WTC11 (cell line): ENCODE results near the gene SHANK3. TPM values are rescaled to one million over a fixed set of nuclear protein-coding genes. Genes with fewer than 3 reads are reported as not detected.

ENCODE experiments used
- ATAC-seq: fragments of 200-7000 bp; cut with Tn5 transposase; 2 replicates; pipeline ENCODE4 v1.10.0; 2021; ENCODE audit warnings: mild to moderate bottlenecking, moderate library complexity
- CTCF ChIA-PET: fragments of 300-600 bp; sonication (Branson Sonifier 250); formaldehyde crosslinking; loops from one replicate; lab custom pipeline; 2021; ENCODE audit warnings: antibody characterized with exemption; lab: Charles Lee
- POLR2A ChIA-PET: fragments of 350-600 bp; sonication (Branson Sonifier 250); formaldehyde crosslinking; loops from one replicate; lab custom pipeline; 2021; ENCODE audit warnings: antibody characterized with exemption; lab: Charles Lee
- DNase-seq: peaks from one replicate; pipeline ENCODE4 v3.0.0; 2021; ENCODE audit warnings: low spot score
- H3K27ac Mint-ChIP-seq: 2 replicates; pipeline ENCODE4 v1.8.0; 2021; ENCODE audit warnings: mixed read lengths
- H3K27me3 Mint-ChIP-seq: 2 replicates; pipeline ENCODE4 v1.8.0; 2021; ENCODE audit warnings: low read depth, mild to moderate bottlenecking, moderate library complexity, mixed read lengths
- H3K36me3 Mint-ChIP-seq: 2 replicates; pipeline ENCODE4 v1.8.0; 2021; ENCODE audit warnings: mixed read lengths
- H3K4me1 Mint-ChIP-seq: 2 replicates; pipeline ENCODE4 v1.8.0; 2022; ENCODE audit warnings: mixed read lengths
- H3K4me3 Mint-ChIP-seq: 2 replicates; pipeline ENCODE4 v1.8.0; 2021; ENCODE audit warnings: mild to moderate bottlenecking, moderate library complexity, mixed read lengths
- H3K9me3 Mint-ChIP-seq: 2 replicates; pipeline ENCODE4 v1.8.0; 2021; ENCODE audit warnings: mixed read lengths
- ATF3 ChIP-seq: sonication (generic); formaldehyde crosslinking; conservative IDR thresholded peaks from 2 replicates; pipeline ENCODE4 v1.8.1; 2022; ENCODE audit warnings: mild to moderate bottlenecking, missing genetic modification reagents
- E2F1 ChIP-seq: sonication (generic); formaldehyde crosslinking; IDR thresholded peaks from 2 replicates; pipeline ENCODE4 v1.8.0; 2022; ENCODE audit warnings: mild to moderate bottlenecking, missing genetic modification reagents
- FOXK1 ChIP-seq: sonication (generic); formaldehyde crosslinking; IDR thresholded peaks from 2 replicates; pipeline ENCODE4 v1.8.0; 2022; ENCODE audit warnings: mild to moderate bottlenecking, moderate library complexity, missing genetic modification reagents
- FOXP4 ChIP-seq: sonication (generic); formaldehyde crosslinking; IDR thresholded peaks from 2 replicates; pipeline ENCODE4 v1.8.0; 2022; ENCODE audit warnings: mild to moderate bottlenecking, missing genetic modification reagents
- IRF1 ChIP-seq: sonication (generic); formaldehyde crosslinking; IDR thresholded peaks from 2 replicates; pipeline ENCODE4 v1.8.0; 2023; ENCODE audit warnings: missing genetic modification reagents
- KAT7 ChIP-seq: sonication (generic); formaldehyde crosslinking; IDR thresholded peaks from 2 replicates; pipeline ENCODE4 v1.8.1; 2023; ENCODE audit warnings: missing genetic modification reagents, mild to moderate bottlenecking, borderline replicate concordance
- MAX ChIP-seq: sonication (generic); formaldehyde crosslinking; IDR thresholded peaks from 2 replicates; pipeline ENCODE4 v1.8.0; 2022; ENCODE audit warnings: mild to moderate bottlenecking, missing genetic modification reagents
- NFE2L1 ChIP-seq: sonication (generic); formaldehyde crosslinking; IDR thresholded peaks from 2 replicates; pipeline ENCODE4 v1.8.1; 2023; ENCODE audit warnings: missing genetic modification reagents
- NR2C2 ChIP-seq: sonication (generic); formaldehyde crosslinking; IDR thresholded peaks from 2 replicates; pipeline ENCODE4 v1.8.0; 2022; ENCODE audit warnings: mild to moderate bottlenecking, missing genetic modification reagents
- OVOL2 ChIP-seq: fragments of 250-450 bp; sonication (Bioruptor Pico); IDR thresholded peaks from 2 replicates; pipeline ENCODE4 v1.9.0; 2021; ENCODE audit warnings: mild to moderate bottlenecking, borderline replicate concordance
- SP1 ChIP-seq: sonication (generic); formaldehyde crosslinking; conservative IDR thresholded peaks from 2 replicates; pipeline ENCODE4 v1.8.1; 2022; ENCODE audit warnings: missing genetic modification reagents
- ZMAT4 ChIP-seq: fragments of 250-450 bp; sonication (Bioruptor Pico); IDR thresholded peaks from 2 replicates; pipeline ENCODE4 v1.9.0; 2021; ENCODE audit warnings: mild to moderate bottlenecking
- total RNA-seq: library from RNA; stranded (reverse); gene quantifications from 3 replicates; pipeline ENCODE4 v1.2.3, GENCODE V29; 2021
- TF ChIP-seq, protein P1 (sequence below): sonication (generic); formaldehyde crosslinking; IDR thresholded peaks from 2 replicates; pipeline ENCODE4 v1.8.1; 2023; ENCODE audit warnings: mild to moderate bottlenecking, missing genetic modification reagents
- TF ChIP-seq, protein P2 (sequence below): sonication (generic); formaldehyde crosslinking; IDR thresholded peaks from 2 replicates; pipeline ENCODE4 v1.8.0; 2023; ENCODE audit warnings: mild to moderate bottlenecking, missing genetic modification reagents
- TF ChIP-seq, protein P3 (sequence below): sonication (generic); formaldehyde crosslinking; IDR thresholded peaks from 2 replicates; pipeline ENCODE4 v1.8.1; 2023; ENCODE audit warnings: mild to moderate bottlenecking, missing genetic modification reagents

Gene SHANK3
- total RNA-seq, 1 experiment from 2014 or later, result 9.6 TPM

GRCh38 chr22:50675553-50676179 lies 3.0 kb downstream of the SHANK3 start:
- ChIA-PET POLR2A (no interaction called here), CTCF (interaction anchor here (0.6 to 3.0 kb wide), 9 partner anchors 19 to 150 kb away, joined by 3 to 22 read pairs (median 4); partner anchors contain the start of genes ARSA, SCO2 and SYCE3)
- H3K27ac Mint-ChIP-seq, result no peak overlapping the region

GRCh38 chr22:50676180-50676636 lies 3.6 kb downstream of the SHANK3 start:
- Mint-ChIP-seq H3K9me3 (peaks cover 4% of the 10 kb centered on the region), H3K4me3 (peak overlapping the region; percentile 60), H3K27me3 (peaks cover 36% of the 10 kb centered on the region), H3K4me1 (peaks cover 13% of the 10 kb centered on the region), H3K36me3 (peaks cover 14% of the 10 kb centered on the region), H3K27ac (no peak overlapping the region; the same call in 1 of the 2 replicates)
- ChIA-PET POLR2A (no interaction called here), CTCF (interaction anchor here (0.8 to 1.6 kb wide), 3 partner anchors 35 to 151 kb away, joined by 3 to 7 read pairs (median 3); partner anchors contain the start of genes SCO2 and SYCE3)
- DNase-seq (no peak), ATAC-seq (no peak)
- no peak for TF ChIP-seq OVOL2
- no peak for TF ChIP-seq ZMAT4
- TF ChIP-seq, protein P1, sequence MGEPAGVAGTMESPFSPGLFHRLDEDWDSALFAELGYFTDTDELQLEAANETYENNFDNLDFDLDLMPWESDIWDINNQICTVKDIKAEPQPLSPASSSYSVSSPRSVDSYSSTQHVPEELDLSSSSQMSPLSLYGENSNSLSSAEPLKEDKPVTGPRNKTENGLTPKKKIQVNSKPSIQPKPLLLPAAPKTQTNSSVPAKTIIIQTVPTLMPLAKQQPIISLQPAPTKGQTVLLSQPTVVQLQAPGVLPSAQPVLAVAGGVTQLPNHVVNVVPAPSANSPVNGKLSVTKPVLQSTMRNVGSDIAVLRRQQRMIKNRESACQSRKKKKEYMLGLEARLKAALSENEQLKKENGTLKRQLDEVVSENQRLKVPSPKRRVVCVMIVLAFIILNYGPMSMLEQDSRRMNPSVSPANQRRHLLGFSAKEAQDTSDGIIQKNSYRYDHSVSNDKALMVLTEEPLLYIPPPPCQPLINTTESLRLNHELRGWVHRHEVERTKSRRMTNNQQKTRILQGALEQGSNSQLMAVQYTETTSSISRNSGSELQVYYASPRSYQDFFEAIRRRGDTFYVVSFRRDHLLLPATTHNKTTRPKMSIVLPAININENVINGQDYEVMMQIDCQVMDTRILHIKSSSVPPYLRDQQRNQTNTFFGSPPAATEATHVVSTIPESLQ (CRISPR knock-in tag), result no peak
- TF ChIP-seq E2F1 (CRISPR knock-in tag), result no peak
- TF ChIP-seq FOXK1 (CRISPR knock-in tag), result no peak
- no peak for TF ChIP-seq KAT7 (CRISPR knock-in tag)
- no peak for TF ChIP-seq NFE2L1 (CRISPR knock-in tag)

More at GRCh38 chr22:50675553-50676179, 3.0 kb downstream of the SHANK3 start:
- H3K36me3 Mint-ChIP-seq, result peaks cover 10% of the 10 kb centered on the region
- peaks cover 41% of the 10 kb centered on the region for H3K27me3 Mint-ChIP-seq
- peaks cover 13% of the 10 kb centered on the region for H3K4me1 Mint-ChIP-seq
- DNase-seq (no peak), ATAC-seq (no peak)
- peak overlapping the region; percentile 60 for H3K4me3 Mint-ChIP-seq
- no peaks in the 10 kb centered on the region; the same call in 1 of the 2 replicates for H3K9me3 Mint-ChIP-seq
- TF ChIP-seq MAX (CRISPR knock-in tag) (no peak), SP1 (CRISPR knock-in tag) (no peak), FOXP4 (no peak; the same call in 1 of the 2 replicates), NR2C2 (CRISPR knock-in tag) (no peak), IRF1 (CRISPR knock-in tag) (no peak), ATF3 (0 out of 2 replicates have a peak, but pooled peaks have one; percentile 8)
- TF ChIP-seq, protein P2, sequence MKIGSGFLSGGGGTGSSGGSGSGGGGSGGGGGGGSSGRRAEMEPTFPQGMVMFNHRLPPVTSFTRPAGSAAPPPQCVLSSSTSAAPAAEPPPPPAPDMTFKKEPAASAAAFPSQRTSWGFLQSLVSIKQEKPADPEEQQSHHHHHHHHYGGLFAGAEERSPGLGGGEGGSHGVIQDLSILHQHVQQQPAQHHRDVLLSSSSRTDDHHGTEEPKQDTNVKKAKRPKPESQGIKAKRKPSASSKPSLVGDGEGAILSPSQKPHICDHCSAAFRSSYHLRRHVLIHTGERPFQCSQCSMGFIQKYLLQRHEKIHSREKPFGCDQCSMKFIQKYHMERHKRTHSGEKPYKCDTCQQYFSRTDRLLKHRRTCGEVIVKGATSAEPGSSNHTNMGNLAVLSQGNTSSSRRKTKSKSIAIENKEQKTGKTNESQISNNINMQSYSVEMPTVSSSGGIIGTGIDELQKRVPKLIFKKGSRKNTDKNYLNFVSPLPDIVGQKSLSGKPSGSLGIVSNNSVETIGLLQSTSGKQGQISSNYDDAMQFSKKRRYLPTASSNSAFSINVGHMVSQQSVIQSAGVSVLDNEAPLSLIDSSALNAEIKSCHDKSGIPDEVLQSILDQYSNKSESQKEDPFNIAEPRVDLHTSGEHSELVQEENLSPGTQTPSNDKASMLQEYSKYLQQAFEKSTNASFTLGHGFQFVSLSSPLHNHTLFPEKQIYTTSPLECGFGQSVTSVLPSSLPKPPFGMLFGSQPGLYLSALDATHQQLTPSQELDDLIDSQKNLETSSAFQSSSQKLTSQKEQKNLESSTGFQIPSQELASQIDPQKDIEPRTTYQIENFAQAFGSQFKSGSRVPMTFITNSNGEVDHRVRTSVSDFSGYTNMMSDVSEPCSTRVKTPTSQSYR (CRISPR knock-in tag), result no peak
- TF ChIP-seq, protein P3, sequence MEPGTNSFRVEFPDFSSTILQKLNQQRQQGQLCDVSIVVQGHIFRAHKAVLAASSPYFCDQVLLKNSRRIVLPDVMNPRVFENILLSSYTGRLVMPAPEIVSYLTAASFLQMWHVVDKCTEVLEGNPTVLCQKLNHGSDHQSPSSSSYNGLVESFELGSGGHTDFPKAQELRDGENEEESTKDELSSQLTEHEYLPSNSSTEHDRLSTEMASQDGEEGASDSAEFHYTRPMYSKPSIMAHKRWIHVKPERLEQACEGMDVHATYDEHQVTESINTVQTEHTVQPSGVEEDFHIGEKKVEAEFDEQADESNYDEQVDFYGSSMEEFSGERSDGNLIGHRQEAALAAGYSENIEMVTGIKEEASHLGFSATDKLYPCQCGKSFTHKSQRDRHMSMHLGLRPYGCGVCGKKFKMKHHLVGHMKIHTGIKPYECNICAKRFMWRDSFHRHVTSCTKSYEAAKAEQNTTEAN (CRISPR knock-in tag), result 0 out of 2 replicates have a peak, but pooled peaks have one; percentile 33
